ENCODE data around the gene PDIK1L.

PDIK1L gene

DNA sequence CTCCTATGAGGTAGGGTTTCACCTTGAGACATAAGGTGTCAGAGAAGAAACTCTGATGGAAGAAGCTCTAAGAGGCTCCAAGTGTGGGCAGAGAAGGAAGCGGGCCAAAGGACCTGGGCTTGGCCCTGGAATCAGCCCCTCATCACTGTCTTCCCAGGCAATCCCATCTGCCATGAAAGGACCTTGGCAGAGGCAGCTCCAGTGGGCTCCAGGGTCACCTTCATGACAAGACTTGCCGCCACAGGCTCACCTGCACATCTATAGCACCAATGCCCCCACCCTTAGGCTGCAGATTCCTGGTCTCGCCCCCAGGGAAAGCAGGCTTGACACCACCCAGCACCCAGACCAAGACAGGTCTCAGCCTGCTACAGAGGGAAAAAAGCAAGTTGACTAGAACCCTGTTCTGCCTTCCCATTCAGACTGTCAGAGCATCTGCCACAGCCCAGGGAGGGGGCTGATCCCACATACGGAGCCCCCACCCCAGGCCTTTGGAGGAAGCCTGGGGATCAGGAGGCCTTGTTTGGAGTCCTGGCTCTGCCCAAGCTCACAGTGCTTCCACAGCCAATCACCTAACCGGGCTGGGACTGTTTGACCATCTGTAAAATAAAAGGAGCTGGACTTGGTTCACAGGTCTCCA is 46.8 kb downstream of the PDIK1L start:
- no peak for DNase-seq

DNA sequence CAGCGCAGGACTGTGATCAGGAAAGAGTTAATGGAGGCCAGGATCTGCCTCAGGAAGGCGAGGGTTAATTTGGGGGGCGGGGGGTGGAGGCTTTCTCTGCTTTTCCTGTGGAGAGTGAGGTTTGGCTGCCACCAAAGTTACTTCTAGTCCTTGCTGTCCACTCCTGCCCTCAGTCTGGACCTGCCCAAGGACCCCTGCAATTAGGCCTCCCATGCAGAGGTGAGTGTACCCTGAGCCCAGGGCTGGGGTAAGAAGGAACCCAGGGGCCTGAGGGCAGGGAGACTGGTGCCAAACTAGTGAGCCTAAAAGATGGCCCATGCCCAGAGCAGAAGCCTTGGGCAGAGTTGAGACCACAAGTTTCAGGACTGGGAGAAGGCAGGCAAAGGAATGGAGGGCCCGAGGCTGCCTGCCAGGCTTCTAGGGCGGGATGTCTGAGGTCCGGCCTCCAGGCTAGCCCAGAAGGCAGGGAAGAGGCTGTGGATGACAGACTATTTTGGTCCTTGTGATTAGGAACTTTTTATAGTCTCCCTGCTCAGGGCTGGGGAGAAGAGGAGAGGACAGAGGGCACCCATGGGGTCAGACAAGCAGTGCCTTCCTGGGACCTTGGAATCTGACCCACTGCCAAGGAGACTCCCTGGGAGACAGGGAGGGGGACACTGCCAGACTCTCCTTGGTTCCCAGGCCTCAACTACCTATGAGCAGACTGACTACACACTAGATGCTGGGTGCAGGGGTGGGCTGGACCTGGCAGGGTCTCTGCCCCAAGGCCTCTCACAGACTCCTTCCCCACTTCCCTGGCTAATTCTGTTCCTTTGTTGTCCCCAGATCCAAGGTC is 47.5 kb downstream of the PDIK1L start, which contains the start of gene FAM110D:
TSS of gene FAM110D (plus strand) at position 172 of the 835 bp plus-strand sequence. CDS start 2,213 bp downstream, outside the sequence.
- no peak for DNase-seq

DNA sequence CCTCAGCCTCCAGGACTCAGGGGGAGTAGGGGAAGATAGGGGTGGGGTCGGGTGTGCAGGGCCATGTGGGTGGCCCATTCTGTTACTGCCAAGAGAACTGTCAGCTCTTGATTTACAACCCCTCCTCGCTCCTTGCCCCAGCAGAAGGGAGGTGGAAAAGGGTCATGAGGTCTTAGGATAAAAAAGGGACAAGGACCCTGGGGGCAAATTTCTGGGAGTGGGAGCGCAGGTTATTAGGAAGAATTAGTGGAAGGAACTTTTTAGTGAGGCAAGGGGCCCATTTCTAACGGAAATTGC is 48.1 kb downstream of the PDIK1L start:
- no peak for DNase-seq

- DNase-seq = no peak
Observed at GRCh38 chr1:26160527-26161414, 49.1 kb downstream of the PDIK1L start.

GRCh38 chr1:26161415-26162219 is 50.0 kb downstream of the PDIK1L start:
- peak; percentile 13 for DNase-seq

GRCh38 chr1:26162220-26162709 is 50.6 kb downstream of the PDIK1L start:
- no peak for DNase-seq

- DNase-seq = no peak
Observed at GRCh38 chr1:26163684-26164035, 52.0 kb downstream of the PDIK1L start.

DNA sequence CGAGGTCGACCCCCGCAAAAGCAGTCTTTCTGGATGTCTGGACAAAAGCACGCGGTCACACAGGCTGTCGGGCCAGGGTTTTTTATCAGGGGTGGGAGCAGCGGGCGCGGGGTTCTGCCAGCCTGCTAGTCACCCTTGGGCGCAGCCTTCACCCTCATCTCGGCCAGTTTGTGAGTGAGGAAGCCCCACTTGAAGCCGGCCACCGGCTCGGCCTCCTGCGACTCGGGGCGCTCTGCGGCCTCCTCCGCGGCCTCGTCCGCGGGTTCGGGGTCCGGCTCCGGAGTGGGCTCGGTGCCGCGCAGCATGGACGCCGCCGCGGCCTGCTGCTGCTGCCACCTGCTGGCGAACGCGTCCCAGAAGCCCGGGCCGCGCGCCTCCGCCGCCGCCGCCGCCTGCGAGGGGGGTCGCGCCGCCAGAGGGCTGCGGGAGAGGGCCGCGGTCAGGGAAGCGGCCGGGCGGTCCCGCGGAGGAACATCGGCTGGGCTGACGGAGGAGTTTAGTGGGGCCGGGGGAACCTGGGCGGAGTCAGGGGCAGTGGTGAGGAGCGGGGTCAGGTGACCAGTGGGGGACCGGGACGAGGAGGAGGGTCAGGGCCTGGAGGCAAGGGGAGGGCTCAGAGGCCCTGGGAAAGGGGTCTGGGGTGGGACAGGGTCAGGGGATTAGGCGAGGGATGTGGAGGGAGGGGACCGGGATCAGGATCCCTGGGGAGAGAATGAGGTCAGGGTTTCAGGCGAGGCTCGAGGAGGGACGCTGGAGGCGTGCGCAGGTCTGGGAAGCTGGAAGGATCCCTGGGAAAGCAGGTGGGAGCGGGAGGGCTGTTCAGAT is 52.6 kb downstream of the PDIK1L start:
- DNase-seq = peak; percentile 11

DNA sequence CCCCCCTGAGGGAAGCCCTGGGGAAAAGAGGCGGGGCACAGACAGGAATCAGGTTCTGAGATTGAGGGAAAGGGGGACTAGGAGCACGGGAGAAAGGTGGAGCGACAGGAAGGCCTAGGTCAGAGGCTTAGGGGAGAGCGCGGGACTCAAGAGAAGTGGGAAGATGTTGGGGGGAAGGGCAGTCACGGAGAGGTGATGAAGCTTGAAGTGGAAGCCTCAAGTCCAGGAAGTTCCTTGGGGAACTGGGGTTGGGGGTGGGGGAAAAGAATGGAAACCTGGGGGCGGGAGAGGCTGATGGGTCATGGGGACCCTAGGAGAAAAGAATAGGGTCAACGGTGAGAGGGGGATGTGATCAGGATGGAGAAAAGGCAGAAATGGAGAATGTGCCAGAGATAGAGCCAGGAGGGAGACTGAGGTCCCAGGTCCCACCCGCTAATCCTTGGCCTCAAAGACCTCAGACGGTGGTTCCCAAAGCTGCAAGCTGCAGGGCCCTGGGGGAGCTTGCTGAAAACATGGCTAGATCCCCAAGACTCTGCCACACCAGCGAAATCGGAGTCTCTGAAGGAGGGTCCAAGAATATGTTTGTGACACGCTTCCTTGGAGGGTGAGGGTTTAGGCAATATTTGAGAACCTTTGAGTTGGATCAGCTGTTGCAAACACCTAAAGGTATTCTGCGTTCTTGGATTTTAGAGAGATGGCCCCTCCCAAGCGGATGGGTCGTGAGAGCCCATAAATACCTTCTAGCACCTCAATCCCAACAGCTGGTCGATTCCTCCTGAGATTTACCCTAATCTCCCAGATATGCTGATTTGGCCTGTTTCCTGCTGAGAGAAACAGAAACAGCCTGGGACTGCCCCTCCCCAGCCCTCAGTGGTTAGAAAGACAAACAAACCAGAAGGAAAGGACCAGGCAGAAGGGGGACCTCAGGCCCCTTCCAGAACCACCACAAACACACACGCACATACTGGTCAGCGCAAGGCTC is 53.5 kb downstream of the PDIK1L start:
- no peak for DNase-seq

DNA sequence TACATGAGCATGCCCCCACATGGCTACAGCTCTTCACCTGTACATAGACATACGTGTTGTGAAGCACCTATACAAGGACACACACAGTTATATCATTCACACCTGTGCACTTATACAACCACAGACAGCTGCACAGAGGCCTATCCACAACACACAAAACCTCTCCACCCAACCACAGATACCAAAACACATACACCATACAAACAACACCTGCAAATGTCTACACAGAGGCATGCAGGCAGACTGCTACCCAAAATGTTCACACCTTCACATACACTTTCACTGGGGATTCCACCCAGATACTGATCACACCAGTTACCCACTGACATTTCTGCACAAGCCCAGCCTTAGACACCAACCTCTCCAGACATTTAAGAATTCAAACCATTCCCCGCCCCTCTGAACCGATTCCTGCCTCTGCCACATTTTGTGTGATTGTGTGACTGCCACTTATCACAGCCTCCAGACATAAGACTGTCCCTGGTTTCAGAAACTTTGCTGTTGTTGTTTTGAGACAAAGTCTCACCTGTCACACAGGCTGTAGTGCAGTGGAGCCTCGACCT is 55.2 kb downstream of the PDIK1L start:
- DNase-seq = peak; percentile 11

DNA sequence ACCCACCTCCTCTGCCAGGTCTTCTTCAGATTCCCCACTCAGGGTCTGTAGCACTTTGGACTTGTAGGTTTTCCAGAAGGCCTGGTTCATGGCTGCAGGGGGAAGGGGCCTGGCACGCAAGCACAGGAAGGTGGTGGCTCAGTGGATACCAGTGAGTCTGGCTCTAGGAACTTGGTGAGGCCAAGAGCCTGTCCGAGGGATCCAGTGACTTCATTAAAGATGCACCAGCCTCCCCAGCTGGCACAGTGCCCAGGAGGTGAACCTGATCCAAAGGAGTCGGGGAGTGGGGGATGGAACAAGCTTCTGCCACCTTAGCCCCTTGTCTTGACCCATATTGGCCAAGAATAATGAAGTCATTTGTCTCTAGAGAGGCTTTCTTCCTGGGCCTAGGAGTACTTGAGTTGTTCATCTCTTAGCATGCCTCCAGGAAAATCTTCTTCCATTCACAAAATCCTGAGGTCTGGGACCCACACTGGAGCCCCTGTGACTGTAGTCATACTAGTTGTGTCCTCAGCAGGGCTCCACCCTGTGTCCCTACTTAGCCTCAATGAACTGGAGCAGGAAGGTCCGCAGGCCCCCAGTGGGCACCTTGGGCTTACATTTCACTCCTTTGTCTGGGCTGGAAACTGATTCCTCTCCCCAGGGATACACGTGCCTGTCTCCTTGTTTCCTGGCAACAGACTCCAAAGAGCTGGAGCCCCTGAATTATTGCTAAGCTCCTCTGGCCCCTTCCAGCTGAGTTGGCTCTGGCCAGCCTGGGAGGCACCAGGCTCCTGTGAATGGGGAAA is 57.0 kb downstream of the PDIK1L start, which contains the start of gene C1orf232:
TSS of gene C1orf232 (minus strand) at position 554 of the 788 bp plus-strand sequence. CDS start at position 90, 464 bp downstream.
- no peak for DNase-seq

- no peak for DNase-seq
Observed at GRCh38 chr1:26169198-26169554, 57.6 kb downstream of the PDIK1L start.

GRCh38 chr1:26169669-26170471 is 58.2 kb downstream of the PDIK1L start, which contains the start of gene ZNF593:
ZNF593 (plus strand) TSS chr1:26169908; CDS start chr1:26169984, 76 bp downstream.
- peak; percentile 84 for DNase-seq

DNA sequence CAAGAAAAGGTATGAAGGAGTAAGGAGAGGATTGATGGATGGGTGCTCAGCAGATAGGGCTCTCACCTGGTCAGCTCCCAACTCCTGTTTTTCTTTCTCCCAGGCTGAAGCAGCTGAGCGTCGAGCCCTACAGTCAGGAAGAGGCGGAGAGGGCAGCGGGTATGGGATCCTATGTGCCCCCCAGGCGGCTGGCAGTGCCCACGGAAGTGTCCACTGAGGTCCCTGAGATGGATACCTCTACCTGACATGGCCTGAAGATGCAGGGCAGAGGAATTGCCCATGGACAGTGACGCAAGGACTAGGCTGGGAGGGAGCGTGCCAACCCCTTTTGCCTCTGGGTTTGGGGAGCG is 58.8 kb downstream of the PDIK1L start:
- no peak for DNase-seq

DNA sequence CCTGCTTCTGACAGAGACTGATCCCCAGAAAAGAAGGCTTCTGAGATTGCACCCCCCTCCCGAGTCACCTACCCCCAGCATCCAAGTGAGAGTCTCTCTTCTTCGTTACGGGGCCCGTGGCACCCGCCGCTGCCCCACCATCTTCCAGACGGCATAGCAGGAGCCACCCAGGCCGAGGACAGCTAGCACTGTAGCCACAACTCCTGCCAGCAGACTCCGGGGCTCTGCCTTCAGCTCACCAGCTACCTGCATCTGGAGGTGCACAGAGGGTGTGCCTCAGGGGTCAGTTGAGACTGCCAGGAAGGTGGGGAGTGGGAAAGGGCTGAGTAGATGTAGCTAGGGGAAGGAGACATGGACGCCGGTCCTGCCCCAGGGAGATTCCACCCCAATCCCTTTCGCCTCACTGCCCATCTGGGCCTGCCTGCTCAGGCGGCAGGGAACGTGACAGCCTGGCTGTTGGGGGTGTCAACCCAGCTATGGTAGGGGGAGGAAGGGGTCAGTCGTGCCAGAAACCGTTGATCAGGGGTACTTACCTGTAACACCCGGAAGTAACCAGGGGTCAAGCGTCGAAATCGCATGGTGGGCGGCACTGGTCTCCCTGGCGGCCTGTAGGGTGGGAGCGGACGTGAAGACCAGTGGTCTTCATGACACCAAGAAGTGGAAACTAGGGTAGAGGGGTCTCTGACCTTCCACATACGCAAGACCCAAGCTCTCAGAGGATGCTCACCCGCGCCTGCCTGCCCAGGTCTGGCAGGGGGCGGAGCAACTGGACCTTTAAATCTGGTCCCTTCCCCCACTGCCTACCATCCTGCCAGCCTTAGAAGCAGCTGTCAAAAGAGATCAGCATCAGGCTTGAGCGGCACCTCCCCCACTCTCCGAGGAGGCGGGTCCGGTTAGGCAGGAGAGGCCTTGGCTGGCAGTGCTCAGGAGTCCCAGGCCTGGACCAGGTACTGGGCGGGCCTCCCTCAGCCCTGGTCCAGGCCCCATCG is 59.8 kb downstream of the PDIK1L start, which contains the start of gene ZNF593OS:
TSS of gene ZNF593OS (minus strand) at position 749 of the 989 bp plus-strand sequence. CDS start at position 578, 171 bp downstream.
- no peak for DNase-seq
